DOHH2 (cell line): ENCODE results near the gene OGFOD3.

Experiments
- EZH2phosphoT487 ChIP-seq: fragments of 200-600 bp; sonication (generic); IDR thresholded peaks from 2 replicates; pipeline ENCODE4 v1.6.1; 2017; ENCODE audit warnings: borderline replicate concordance, mild to moderate bottlenecking, antibody characterized with exemption, low read length, moderate library complexity, mixed read lengths
- TF ChIP-seq, protein P1 (sequence below): fragments of 200-600 bp; sonication (generic); IDR thresholded peaks from one replicate; pipeline ENCODE4 v1.5.1; 2014; ENCODE audit warnings: antibody characterized with exemption, mild to moderate bottlenecking, low read depth, low read length; ENCODE audit not compliant: poor library complexity, severe bottlenecking

DNA sequence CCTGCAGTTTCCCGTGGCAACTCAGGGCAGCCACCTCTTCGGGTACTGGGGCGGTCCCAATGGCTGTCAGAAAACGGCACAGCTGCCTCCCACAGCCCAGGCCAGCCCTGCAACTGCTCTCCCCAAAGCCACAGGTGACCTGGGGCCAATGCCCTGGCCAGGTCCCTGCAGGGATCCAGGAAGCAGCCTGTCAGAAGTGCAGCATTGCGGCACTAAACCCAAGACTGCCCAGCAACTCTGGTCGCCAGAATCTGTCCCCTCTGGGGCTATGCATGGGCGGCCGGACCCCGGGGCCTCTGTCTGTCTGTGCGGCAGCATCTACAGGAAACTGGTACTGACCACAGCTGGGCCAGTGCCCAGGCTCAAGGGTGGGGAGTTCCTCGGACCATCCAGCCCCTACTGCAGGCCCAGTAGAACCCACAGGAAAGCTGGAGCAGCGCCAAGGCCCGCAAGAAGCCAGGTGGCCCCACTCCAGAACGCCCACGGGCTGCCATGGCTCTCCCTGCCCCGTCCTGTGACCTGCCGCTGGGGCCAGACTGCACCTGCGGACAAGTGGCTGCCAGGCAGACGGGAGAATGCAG lies 26.6 kb upstream of the OGFOD3 start:
- TF ChIP-seq, protein P1, sequence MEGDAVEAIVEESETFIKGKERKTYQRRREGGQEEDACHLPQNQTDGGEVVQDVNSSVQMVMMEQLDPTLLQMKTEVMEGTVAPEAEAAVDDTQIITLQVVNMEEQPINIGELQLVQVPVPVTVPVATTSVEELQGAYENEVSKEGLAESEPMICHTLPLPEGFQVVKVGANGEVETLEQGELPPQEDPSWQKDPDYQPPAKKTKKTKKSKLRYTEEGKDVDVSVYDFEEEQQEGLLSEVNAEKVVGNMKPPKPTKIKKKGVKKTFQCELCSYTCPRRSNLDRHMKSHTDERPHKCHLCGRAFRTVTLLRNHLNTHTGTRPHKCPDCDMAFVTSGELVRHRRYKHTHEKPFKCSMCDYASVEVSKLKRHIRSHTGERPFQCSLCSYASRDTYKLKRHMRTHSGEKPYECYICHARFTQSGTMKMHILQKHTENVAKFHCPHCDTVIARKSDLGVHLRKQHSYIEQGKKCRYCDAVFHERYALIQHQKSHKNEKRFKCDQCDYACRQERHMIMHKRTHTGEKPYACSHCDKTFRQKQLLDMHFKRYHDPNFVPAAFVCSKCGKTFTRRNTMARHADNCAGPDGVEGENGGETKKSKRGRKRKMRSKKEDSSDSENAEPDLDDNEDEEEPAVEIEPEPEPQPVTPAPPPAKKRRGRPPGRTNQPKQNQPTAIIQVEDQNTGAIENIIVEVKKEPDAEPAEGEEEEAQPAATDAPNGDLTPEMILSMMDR, result no peak
- no peak for TF ChIP-seq EZH2phosphoT487
